Ecto neural progenitor cell (in vitro differentiated cells): ENCODE data around the gene MMP24OS.

Source experiments
- DNase-seq: peaks from one replicate; pipeline ENCODE4 v3.0.0-alpha.2; 2018; ENCODE audit warnings: low spot score

Gene MMP24OS

DNA sequence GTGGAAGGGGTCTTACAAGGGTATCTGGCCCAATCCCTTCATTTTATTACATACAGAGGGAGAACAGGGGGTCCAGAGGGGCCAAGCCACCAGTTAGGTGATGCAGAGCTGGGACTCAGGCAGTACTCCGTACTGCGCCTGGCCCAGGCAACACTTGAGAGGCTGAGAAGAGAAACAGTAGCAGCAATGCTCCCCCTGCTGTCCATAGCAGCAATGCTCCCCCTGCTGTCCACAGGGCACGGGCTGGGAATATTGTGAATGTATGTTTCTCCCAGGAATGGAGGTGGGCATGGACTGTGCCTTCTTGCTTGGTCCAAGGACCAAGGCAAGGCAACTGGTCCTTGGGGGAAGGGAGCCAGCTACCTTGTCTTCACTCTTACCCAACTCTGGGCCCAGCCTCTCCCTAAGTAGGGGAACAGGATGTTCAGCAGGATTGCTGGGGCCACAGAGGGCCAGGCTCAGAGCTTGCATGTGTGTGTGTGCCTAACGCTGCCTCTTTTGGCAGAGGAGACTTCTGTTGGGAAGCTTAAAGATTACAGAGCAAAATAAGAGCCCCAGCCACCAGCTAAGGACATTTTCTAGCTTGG, 29.1 kb upstream of the MMP24OS start:
- peak; percentile 71 for DNase-seq

DNA sequence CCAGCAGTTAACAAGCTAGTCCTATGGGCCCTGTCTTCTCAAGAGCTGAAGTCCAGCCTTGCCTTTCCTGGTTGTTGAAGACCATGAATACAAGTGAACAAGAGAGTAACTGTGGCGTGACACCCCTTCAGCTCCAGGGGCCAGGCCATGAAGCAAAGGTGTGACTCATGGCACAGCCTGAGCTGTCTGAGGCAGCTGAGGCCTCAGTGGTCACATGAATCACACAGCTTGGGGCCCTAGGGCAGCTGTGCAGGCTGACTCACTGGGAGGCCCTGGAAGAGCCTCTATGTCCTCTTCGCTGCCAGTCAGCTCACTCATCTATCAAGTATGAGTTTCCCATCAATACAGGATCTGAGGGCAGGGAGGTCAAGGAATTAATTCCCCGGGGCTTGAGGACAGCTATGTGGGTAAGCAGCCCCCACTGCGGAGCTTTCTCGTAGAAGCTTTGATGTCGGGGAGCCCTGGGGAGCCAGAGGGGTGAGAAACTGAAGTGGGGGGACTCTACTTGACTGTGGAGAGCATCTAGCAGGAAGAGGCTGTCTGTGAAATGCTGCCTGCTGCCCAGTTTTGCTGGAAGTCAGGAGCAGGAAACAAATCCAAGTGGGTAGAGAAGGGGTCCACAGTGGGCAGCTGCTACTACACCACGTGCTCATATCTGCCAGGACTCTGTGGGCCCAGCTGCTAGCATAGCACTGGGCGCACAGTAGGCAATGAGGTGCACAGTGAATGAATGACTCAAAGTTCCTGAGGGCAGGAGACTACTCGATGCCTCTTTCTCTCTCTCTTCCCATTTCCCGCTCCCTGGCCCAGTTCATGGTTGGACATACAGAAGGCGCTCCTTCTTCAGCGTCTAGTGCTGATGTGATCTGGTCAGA, 28.0 kb upstream of the MMP24OS start:
- no peak for DNase-seq

DNA sequence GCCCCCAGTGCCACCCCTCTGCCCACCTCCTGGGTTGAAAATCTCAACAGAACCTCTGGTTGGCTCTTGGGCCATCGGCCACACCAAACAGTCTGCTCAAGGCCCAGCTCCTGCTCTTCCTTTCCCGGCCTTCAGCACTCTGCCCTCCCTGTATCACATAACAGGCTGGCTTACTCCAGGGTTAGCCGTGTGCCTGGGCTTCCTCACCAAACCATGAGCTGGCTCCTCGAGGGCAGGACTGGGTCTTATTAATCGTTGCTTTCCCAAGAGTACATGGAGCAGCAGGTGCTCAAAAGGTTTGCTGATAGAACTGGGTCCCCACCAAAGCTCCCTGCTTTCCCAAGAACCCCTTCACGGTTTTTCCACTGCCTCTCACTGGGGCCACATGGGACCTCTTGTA, 27.0 kb upstream of the MMP24OS start:
- no peak for DNase-seq

DNA sequence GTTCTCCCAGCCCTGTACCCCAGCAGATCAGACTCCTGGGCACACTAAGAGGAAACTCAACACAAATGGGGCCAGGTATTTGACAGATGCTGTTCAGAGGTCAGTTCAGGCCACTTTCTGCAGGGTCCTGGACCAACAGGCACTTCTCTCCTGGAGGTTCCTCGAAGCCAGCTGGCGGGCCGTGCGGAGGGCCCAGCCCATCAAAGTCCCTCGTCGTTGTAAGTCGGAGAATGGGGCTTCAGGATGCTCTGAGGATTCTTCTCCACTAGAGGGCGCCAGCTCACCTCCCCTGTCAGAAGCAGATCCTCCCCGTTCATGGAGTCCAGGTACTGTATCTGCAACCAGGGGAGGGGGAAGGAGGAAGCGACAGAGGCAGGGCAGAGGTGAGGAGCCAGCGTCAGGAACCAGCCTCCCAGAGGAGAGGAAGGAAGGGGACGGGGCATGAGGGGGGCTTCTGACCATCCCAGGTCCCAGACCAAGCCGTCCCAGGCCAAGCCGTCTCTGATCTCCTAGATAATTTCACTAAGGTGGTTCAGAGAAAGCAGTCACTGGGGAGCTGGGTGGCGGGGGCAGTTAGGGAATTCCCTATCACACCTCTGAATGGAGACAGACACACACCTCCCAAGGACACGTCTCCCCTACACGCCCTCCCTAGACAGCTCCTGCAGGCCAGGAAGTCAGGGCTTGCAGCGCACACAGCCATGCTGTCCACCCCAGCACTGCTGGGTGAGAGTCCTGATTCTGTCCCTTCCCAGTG, 26.0 kb upstream of the MMP24OS start:
- DNase-seq, result peak; percentile 87

- no peak for DNase-seq
Measured at GRCh38 chr20:35303382-35303734, 25.4 kb upstream of the MMP24OS start.

DNA sequence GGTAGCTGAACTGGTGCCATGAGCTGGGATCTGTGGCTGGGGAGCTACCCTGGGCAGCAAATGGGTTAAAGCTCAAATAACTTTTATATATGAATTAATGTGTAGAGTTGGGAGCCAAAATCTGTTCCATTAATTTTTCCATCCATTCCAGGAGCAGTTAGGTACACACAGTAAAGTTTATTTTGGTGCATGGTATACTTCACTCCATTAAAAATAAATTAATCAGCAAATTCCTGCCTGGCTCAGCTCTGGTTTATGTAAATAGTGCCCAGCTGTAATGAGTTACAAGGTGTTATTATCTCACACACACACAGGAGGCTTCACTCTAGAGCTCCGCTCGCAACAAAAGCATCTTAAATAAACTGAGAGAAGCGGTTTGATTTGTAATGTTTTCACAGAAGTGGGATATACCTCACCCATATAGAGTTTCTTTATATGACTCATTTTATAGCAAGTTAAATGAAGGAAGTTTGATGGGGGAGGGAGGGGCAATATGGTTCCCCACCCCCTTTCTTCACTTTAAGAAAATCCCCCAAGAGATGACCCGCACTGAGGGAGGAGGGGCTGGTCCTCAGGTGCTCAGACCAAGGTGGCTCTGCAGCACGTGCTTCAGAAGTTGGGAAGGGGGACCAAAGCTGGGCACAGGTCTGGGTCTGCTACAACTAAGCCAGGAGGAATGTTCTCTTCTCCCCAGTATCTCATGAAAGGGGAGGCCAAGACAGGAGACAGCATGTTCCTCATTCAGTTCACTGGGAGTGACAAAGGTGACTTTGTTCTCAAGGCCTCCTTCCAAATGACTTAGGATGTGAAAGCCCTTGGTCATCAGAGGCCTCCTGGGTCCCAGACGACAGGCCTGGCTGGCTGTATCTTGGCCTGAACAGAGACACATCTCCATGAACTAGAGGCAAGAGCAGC, 24.8 kb upstream of the MMP24OS start:
- no peak for DNase-seq

- DNase-seq, result no peak
Measured at GRCh38 chr20:35301426-35301825, 23.5 kb upstream of the MMP24OS start.

DNA sequence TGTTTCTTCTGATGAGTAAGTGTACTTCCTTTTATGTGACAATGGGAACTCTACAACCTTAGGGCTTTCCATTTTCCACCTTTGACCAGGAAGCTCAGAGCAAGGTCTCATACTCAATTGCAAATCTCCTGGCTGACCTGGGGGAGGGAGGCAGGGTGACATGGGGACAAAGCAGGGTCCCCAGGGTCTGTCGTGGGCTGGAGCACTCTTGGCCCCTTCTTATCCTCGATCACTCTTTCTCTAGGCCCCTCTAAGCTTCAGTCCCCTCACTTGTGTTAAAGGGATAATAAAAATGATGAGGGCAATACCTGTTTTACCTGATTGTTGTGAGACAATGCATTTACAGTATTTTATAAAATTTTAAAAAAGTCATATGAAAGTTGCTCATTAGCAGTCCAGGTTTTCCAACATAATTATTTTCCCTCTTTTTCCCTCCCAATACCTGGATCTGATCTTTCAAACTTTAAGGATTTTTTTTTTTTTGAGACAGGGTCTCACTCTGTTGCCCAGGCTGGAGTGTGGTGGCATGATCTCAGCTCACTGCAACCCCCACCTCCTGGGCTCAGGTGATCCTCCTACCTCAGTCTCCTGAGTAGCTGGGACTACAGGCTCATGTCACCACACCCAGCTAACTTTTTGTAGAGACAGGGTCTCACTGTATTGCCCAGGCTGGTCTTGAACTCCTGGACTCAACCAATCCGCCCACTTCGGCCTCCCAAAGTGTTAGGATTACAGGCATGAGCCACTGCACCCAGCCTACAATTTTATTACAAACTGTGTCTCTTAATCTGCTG, 22.7 kb upstream of the MMP24OS start:
- DNase-seq, result no peak

DNA sequence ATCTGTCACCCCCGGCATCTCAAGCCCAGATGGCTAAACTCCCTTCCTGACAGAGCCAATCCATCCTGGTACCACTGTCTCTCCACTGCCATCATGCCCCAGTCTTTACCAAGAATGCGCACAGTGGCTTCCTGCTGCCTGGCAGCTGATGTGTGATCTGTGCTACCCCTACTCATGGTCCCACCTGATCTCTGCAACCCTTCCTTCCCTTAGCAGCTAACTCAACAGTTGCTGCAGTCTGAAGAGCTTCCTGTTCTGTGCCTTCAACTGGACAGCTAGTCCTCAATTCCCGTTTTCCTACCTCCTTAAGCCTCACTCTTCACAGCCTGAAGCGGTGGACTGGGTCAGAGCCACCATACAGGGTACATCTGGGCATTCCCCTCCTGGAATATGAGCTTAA, 21.9 kb upstream of the MMP24OS start:
- DNase-seq, result no peak

DNA sequence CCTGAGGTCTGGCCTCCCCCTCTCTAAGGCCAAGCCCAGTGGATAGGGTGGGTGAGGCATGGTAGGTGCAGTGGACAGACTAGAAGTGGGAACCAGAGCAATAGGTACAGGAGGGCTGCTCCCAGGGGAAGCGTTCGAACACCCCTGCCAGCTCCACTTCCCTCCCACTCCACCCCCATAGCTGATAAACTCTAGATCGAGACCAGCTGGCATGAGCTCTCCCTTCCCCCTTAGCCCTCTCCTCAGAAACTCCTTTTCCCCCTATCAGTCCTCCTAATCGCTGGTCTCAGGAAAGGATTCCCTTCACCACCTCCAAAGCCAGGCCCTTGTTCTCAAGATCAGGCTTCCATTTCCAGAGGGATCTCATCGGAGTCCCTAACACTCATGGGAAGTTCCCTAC, 20.3 kb upstream of the MMP24OS start:
- DNase-seq, result no peak

GRCh38 chr20:35297740-35298139, 19.8 kb upstream of the MMP24OS start:
- DNase-seq, result no peak

GRCh38 chr20:35297155-35297554, 19.2 kb upstream of the MMP24OS start:
- no peak for DNase-seq

- DNase-seq, result no peak
Measured at GRCh38 chr20:35296101-35296554, 18.2 kb upstream of the MMP24OS start.

GRCh38 chr20:35295674-35296073, 17.8 kb upstream of the MMP24OS start:
- no peak for DNase-seq

GRCh38 chr20:35295058-35295457, 17.1 kb upstream of the MMP24OS start:
- DNase-seq, result no peak

GRCh38 chr20:35294293-35294685, 16.4 kb upstream of the MMP24OS start:
- no peak for DNase-seq

- no peak for DNase-seq
Measured at GRCh38 chr20:35293303-35294292, 15.7 kb upstream of the MMP24OS start.

GRCh38 chr20:35292504-35293285, 14.8 kb upstream of the MMP24OS start:
- DNase-seq, result no peak
